Measurements from ENCODE around the gene LCP1.

LCP1 gene

DNA sequence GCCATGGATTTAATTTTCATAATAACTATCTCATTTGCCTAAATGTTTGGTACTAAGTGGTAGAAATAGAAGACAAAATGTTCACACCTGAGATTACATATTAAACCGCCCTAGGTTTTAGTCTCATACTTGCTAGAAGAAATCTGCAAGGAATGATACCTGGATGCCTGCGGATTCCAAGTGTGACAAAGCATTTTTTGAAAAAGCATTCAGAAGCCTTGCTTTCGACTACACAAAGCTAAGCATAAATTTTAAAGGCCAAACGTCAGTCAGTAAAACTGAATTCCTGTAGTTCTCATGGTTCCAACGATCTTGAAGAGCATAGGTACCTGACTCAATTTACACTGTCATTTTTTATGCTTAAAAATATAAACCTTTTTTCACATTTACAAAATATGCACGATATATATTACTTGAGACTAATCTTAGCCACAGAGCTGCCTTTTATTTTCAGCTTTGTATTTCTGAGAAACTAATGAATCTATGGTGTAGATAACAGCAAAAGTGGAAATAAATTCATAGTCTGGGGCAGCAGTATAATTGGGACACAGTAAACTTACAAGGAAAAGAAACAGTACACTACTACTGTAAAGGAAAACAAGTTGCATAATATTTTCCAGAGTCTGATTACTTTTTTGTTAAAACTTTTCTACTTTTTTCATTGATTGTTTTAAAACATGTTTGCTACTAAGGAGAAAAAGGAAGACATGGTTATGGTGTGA is 28.5 kb upstream of the LCP1 start:
- H3K4me3 ChIP-seq (ENCODE audit: low read depth, low read length): no peak overlapping the region; the same call in 1 of the 2 replicates
- TF ChIP-seq, protein P1, sequence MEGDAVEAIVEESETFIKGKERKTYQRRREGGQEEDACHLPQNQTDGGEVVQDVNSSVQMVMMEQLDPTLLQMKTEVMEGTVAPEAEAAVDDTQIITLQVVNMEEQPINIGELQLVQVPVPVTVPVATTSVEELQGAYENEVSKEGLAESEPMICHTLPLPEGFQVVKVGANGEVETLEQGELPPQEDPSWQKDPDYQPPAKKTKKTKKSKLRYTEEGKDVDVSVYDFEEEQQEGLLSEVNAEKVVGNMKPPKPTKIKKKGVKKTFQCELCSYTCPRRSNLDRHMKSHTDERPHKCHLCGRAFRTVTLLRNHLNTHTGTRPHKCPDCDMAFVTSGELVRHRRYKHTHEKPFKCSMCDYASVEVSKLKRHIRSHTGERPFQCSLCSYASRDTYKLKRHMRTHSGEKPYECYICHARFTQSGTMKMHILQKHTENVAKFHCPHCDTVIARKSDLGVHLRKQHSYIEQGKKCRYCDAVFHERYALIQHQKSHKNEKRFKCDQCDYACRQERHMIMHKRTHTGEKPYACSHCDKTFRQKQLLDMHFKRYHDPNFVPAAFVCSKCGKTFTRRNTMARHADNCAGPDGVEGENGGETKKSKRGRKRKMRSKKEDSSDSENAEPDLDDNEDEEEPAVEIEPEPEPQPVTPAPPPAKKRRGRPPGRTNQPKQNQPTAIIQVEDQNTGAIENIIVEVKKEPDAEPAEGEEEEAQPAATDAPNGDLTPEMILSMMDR (IDR thresholded peaks at IDR 0.05; ENCODE audit: low read depth, low read length, missing control alignments): no peak
- no peak for DNase-seq (ENCODE audit: low read depth)

DNA sequence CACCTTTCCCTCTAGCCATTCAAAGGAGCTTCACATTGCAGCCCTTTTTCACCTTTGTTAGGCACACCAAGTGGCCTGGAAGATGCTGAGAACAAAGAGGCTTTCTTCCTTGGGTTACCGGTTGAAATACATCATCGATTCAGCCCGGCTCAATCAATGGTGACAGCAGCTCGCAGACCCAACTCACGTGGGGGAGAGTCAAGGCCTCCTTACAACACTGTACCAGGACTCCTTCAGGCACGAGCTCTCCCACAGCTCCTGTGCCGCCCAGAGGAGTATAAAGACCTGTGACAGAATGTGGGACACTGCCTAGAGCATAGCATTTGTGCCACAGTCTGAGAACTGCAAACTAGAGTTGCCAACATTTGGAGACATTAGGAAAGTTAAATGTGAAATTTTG is 25.9 kb upstream of the LCP1 start:
- H3K4me3 ChIP-seq (ENCODE audit: low read depth, low read length): no peak overlapping the region
- no peak for DNase-seq (ENCODE audit: low read depth)
- TF ChIP-seq, protein P1 (IDR thresholded peaks at IDR 0.05; ENCODE audit: low read depth, low read length, missing control alignments): no peak

DNA sequence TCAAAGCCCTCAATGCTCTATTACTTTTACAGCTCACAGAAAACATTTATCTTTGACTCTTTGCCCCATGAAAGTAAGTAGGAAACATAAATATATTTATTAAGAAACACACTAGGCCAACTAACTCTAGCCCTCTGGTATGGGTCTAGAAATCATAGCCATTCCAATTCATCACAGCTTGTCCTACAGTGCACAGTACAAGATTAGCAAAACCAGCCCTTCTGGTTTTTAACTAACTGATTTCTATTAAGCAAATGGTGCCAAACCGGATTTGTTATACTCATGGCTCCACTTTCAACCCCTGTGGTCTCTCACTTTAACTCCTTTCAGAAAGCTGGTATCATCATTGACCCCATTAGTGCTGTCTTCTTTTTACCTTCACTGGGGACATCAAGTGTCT is 24.2 kb upstream of the LCP1 start:
- no peak for DNase-seq (ENCODE audit: low read depth)
- no peak overlapping the region for H3K4me3 ChIP-seq (ENCODE audit: low read depth, low read length)
- TF ChIP-seq, protein P1 (IDR thresholded peaks at IDR 0.05; ENCODE audit: low read depth, low read length, missing control alignments): no peak

DNA sequence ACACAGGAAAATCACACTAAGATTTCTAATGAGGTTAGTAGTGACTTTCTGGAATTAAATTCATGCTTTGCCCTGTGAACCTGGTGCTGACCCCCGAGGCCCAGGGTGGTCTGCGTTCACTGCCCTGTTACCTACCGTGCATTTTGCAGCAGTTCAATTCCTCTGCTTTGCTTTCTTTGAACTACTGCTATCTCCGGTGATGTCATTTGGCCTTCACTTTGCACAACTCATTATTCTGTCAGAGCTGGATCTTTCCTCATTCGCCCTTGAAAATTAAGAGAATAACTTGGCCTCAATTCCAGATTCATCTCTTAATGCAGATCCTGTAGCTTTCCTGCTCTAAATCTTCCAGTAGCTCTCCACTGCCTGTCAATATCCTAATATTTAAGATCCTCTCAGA is 21.0 kb upstream of the LCP1 start:
- TF ChIP-seq, protein P1 (IDR thresholded peaks at IDR 0.05; ENCODE audit: low read depth, low read length, missing control alignments): no peak
- DNase-seq (ENCODE audit: low read depth): no peak
- no peak overlapping the region for H3K4me3 ChIP-seq (ENCODE audit: low read depth, low read length)

- no peak for DNase-seq (ENCODE audit: low read depth)
- TF ChIP-seq, protein P1 (IDR thresholded peaks at IDR 0.05; ENCODE audit: low read depth, low read length, missing control alignments): no peak
- H3K4me3 ChIP-seq (ENCODE audit: low read depth, low read length): no peak overlapping the region
Observed at GRCh38 chr13:46202188-46202795, 20.3 kb upstream of the LCP1 start.

- TF ChIP-seq, protein P1 (IDR thresholded peaks at IDR 0.05; ENCODE audit: low read depth, low read length, missing control alignments): no peak
- no peak overlapping the region for H3K4me3 ChIP-seq (ENCODE audit: low read depth, low read length)
- no peak for DNase-seq (ENCODE audit: low read depth)
Observed at GRCh38 chr13:46198696-46199193, 16.8 kb upstream of the LCP1 start.
